Dendritic cell treated with granulocyte-macrophage colony-stimulating factor and Interleukin-4, amounts not matched to agents 40 ng/mL and 50 ng/mL, for 4 days (primary cell): ENCODE measurements around the gene PPM1B.
"Not testable (repeated sequence)": the region's sequence is repeated elsewhere in the genome, so short reads cannot be mapped to it uniquely, and the experiment has no call there.

Source experiments
- H3K27ac Mint-ChIP-seq: one replicate; pipeline ENCODE4 v1.8.0; 2022; ENCODE audit warnings: mild to moderate bottlenecking, mixed read lengths
- H3K27me3 Mint-ChIP-seq: one replicate; pipeline ENCODE4 v1.8.0; 2022; ENCODE audit warnings: mild to moderate bottlenecking, mixed read lengths
- H3K36me3 Mint-ChIP-seq: one replicate; pipeline ENCODE4 v1.8.0; 2022; ENCODE audit warnings: low read depth, mixed read lengths
- H3K4me1 Mint-ChIP-seq: one replicate; pipeline ENCODE4 v1.8.0; 2022; ENCODE audit warnings: low read depth, mixed read lengths
- H3K4me3 Mint-ChIP-seq: one replicate; pipeline ENCODE4 v1.8.0; 2022; ENCODE audit warnings: mild to moderate bottlenecking, moderate library complexity, mixed read lengths
- H3K9me3 Mint-ChIP-seq: one replicate; pipeline ENCODE4 v1.8.0; 2022; ENCODE audit warnings: mixed read lengths
- intact Hi-C: fragments of 100-400 bp; cut with micrococcal nuclease; formaldehyde crosslinking; loops from one replicate; pipeline ENCODE4 v1.15.0; 2022

PPM1B gene

GRCh38 chr2:44168681-44169154 is at the start of gene PPM1B:
TSS of gene PPM1B (plus strand) at chr2:44168875. CDS start at chr2:44201200, 32,325 bp downstream.
- Mint-ChIP-seq H3K27ac (peak within 1 kb of the TSS; percentile 99), H3K27me3 (no peaks in the 10 kb centered on the region), H3K4me1 (peaks cover 36% of the 10 kb centered on the region), H3K36me3 (peaks cover 22% of the 10 kb centered on the region), H3K4me3 (peak within 1 kb of the TSS; percentile 99), H3K9me3 (no peaks in the 10 kb centered on the region)
- intact Hi-C loops: loop anchor here (1.0 to 2.0 kb wide), 2 partner anchors 81 to 192 kb away; partner anchors contain the start of genes CAMKMT and PREPL

- Mint-ChIP-seq H3K27me3 (peaks cover 2% of the 10 kb centered on the region), H3K4me3 (no peak overlapping the region), H3K9me3 (no peaks in the 10 kb centered on the region), H3K36me3 (no peaks in the 10 kb centered on the region), H3K27ac (no peak overlapping the region), H3K4me1 (peaks cover 11% of the 10 kb centered on the region)
- intact Hi-C loops: no loop called here
These were observed 48.8 kb upstream of the PPM1B start for GRCh38 chr2:44119878-44120277.

- peaks cover 2% of the 10 kb centered on the region for H3K27me3 Mint-ChIP-seq
- H3K4me3 Mint-ChIP-seq: no peak overlapping the region
- H3K9me3 Mint-ChIP-seq: no peaks in the 10 kb centered on the region
- intact Hi-C loops: no loop called here
- H3K4me1 Mint-ChIP-seq: peaks cover 11% of the 10 kb centered on the region
- H3K36me3 Mint-ChIP-seq: no peaks in the 10 kb centered on the region
- H3K27ac Mint-ChIP-seq: no peak overlapping the region
These were observed 48.2 kb upstream of the PPM1B start for GRCh38 chr2:44120428-44120827.

- intact Hi-C loops: no loop called here
- H3K4me1 Mint-ChIP-seq: peaks cover 4% of the 10 kb centered on the region
- H3K27ac Mint-ChIP-seq: no peak overlapping the region
These were observed 46.8 kb upstream of the PPM1B start for GRCh38 chr2:44121899-44122298.

GRCh38 chr2:44124500-44124899 is 44.2 kb upstream of the PPM1B start:
- Mint-ChIP-seq H3K4me3 (no peak overlapping the region), H3K27ac (no peak overlapping the region), H3K27me3 (no peaks in the 10 kb centered on the region), H3K36me3 (no peaks in the 10 kb centered on the region), H3K9me3 (no peaks in the 10 kb centered on the region), H3K4me1 (peaks cover under 1% of the 10 kb centered on the region)
- intact Hi-C loops: no loop called here

More at GRCh38 chr2:44121899-44122298, 46.8 kb upstream of the PPM1B start:
- H3K9me3 Mint-ChIP-seq: no peaks in the 10 kb centered on the region
- H3K4me3 Mint-ChIP-seq: no peak overlapping the region
- H3K27me3 Mint-ChIP-seq: peaks cover 2% of the 10 kb centered on the region
- H3K36me3 Mint-ChIP-seq: no peaks in the 10 kb centered on the region

GRCh38 chr2:44126106-44126797 is 42.4 kb upstream of the PPM1B start:
- Mint-ChIP-seq H3K36me3 (no peaks in the 10 kb centered on the region), H3K27me3 (no peaks in the 10 kb centered on the region), H3K4me1 (peaks cover 10% of the 10 kb centered on the region), H3K9me3 (no peaks in the 10 kb centered on the region), H3K4me3 (no peak overlapping the region), H3K27ac (no peak overlapping the region)
- intact Hi-C loops: no loop called here

- no peaks in the 10 kb centered on the region for H3K36me3 Mint-ChIP-seq
- H3K9me3 Mint-ChIP-seq: no peaks in the 10 kb centered on the region
- no peak overlapping the region for H3K27ac Mint-ChIP-seq
- H3K4me1 Mint-ChIP-seq: peaks cover 12% of the 10 kb centered on the region
- intact Hi-C loops: no loop called here
- no peak overlapping the region for H3K4me3 Mint-ChIP-seq
- H3K27me3 Mint-ChIP-seq: no peaks in the 10 kb centered on the region
These were observed 38.2 kb upstream of the PPM1B start for GRCh38 chr2:44130441-44130840.

- Mint-ChIP-seq H3K36me3 (no peaks in the 10 kb centered on the region), H3K9me3 (no peaks in the 10 kb centered on the region), H3K27me3 (no peaks in the 10 kb centered on the region), H3K4me3 (no peak overlapping the region), H3K27ac (no peak overlapping the region), H3K4me1 (peaks cover 12% of the 10 kb centered on the region)
- intact Hi-C loops: no loop called here
These were observed 37.5 kb upstream of the PPM1B start for GRCh38 chr2:44131177-44131576.

GRCh38 chr2:44133602-44134001 is 35.1 kb upstream of the PPM1B start:
- H3K4me3 Mint-ChIP-seq, H3K36me3 Mint-ChIP-seq, H3K27me3 Mint-ChIP-seq, H3K27ac Mint-ChIP-seq, intact Hi-C loops, H3K9me3 Mint-ChIP-seq: not testable (repeated sequence)
- H3K4me1 Mint-ChIP-seq: peaks cover 17% of the 10 kb centered on the region

- intact Hi-C loops: no loop called here
- no peaks in the 10 kb centered on the region for H3K36me3 Mint-ChIP-seq
These were observed 33.8 kb upstream of the PPM1B start for GRCh38 chr2:44134848-44135247.

GRCh38 chr2:44135296-44135695 is 33.4 kb upstream of the PPM1B start:
- Mint-ChIP-seq H3K9me3 (no peaks in the 10 kb centered on the region), H3K36me3 (no peaks in the 10 kb centered on the region), H3K4me1 (peaks cover 17% of the 10 kb centered on the region), H3K27me3 (no peaks in the 10 kb centered on the region), H3K27ac (no peak overlapping the region), H3K4me3 (no peak overlapping the region)
- intact Hi-C loops: no loop called here

More at GRCh38 chr2:44134848-44135247, 33.8 kb upstream of the PPM1B start:
- Mint-ChIP-seq H3K9me3 (no peaks in the 10 kb centered on the region), H3K27ac (no peak overlapping the region), H3K27me3 (no peaks in the 10 kb centered on the region), H3K4me1 (peaks cover 17% of the 10 kb centered on the region), H3K4me3 (no peak overlapping the region)

GRCh38 chr2:44135771-44136170 is 32.9 kb upstream of the PPM1B start:
- Mint-ChIP-seq H3K27me3 (no peaks in the 10 kb centered on the region), H3K9me3 (no peaks in the 10 kb centered on the region), H3K27ac (no peak overlapping the region), H3K4me1 (peaks cover 12% of the 10 kb centered on the region), H3K4me3 (no peak overlapping the region), H3K36me3 (no peaks in the 10 kb centered on the region)
- intact Hi-C loops: no loop called here

GRCh38 chr2:44136252-44136651 is 32.4 kb upstream of the PPM1B start:
- Mint-ChIP-seq H3K36me3 (no peaks in the 10 kb centered on the region), H3K27ac (no peak overlapping the region), H3K9me3 (no peaks in the 10 kb centered on the region), H3K27me3 (no peaks in the 10 kb centered on the region), H3K4me3 (no peak overlapping the region), H3K4me1 (peaks cover 8% of the 10 kb centered on the region)
- intact Hi-C loops: no loop called here

GRCh38 chr2:44137048-44137447 is 31.6 kb upstream of the PPM1B start:
- H3K27ac Mint-ChIP-seq: no peak overlapping the region

More at GRCh38 chr2:44137048-44137447, 31.6 kb upstream of the PPM1B start:
- Mint-ChIP-seq H3K9me3 (no peaks in the 10 kb centered on the region), H3K4me1 (peaks cover 6% of the 10 kb centered on the region), H3K36me3 (no peaks in the 10 kb centered on the region), H3K27me3 (no peaks in the 10 kb centered on the region), H3K4me3 (no peak overlapping the region)
- intact Hi-C loops: no loop called here
